GM19240 (cell line): ENCODE measurements around the gene B4GALNT1.
"Not testable (repeated sequence)": the region's sequence is repeated elsewhere in the genome, so short reads cannot be mapped to it uniquely, and the experiment has no call there.

Experiments used
- DNase-seq: peaks from one replicate; pipeline ENCODE4 v3.0.0; 2011; ENCODE audit warnings: low spot score; ENCODE audit not compliant: insufficient read length

B4GALNT1 gene

GRCh38 chr12:57637364-57637763, 4.4 kb upstream of the B4GALNT1 start:
- no peak for DNase-seq

GRCh38 chr12:57636731-57637130, 3.7 kb upstream of the B4GALNT1 start:
- DNase-seq = not testable (repeated sequence)

GRCh38 chr12:57632073-57632957, 686 bp downstream of the B4GALNT1 start:
- DNase-seq = no peak

- DNase-seq = no peak
These were observed 1.4 kb downstream of the B4GALNT1 start for GRCh38 chr12:57631566-57632072.

GRCh38 chr12:57630891-57631433, 2.0 kb downstream of the B4GALNT1 start:
- no peak for DNase-seq

- no peak for DNase-seq
These were observed 3.0 kb downstream of the B4GALNT1 start for GRCh38 chr12:57629897-57630471.

- no peak for DNase-seq
These were observed 4.5 kb downstream of the B4GALNT1 start for GRCh38 chr12:57628280-57629191.

GRCh38 chr12:57627501-57628279, 5.3 kb downstream of the B4GALNT1 start:
- no peak for DNase-seq

GRCh38 chr12:57626921-57627445, 6.0 kb downstream of the B4GALNT1 start:
- no peak for DNase-seq

GRCh38 chr12:57626111-57626920, 6.7 kb downstream of the B4GALNT1 start:
- DNase-seq = no peak

GRCh38 chr12:57625261-57626032, 7.6 kb downstream of the B4GALNT1 start:
- no peak for DNase-seq

- no peak for DNase-seq
These were observed 8.4 kb downstream of the B4GALNT1 start for GRCh38 chr12:57624441-57625220.

- DNase-seq = no peak
These were observed 9.1 kb downstream of the B4GALNT1 start for GRCh38 chr12:57623811-57624390.

GRCh38 chr12:57623385-57623784, 9.6 kb downstream of the B4GALNT1 start:
- no peak for DNase-seq

- no peak for DNase-seq
These were observed 10.4 kb downstream of the B4GALNT1 start for GRCh38 chr12:57622293-57623245.
